ENCODE measurements around the gene NXPE3. TPM values are rescaled to one million over a fixed set of nuclear protein-coding genes. Genes with fewer than 3 reads are reported as not detected.

NXPE3 gene
- total and polyA plus RNA-seq, 12 donors, result 7.6 to 50.3 (median 33.8) TPM

DNA sequence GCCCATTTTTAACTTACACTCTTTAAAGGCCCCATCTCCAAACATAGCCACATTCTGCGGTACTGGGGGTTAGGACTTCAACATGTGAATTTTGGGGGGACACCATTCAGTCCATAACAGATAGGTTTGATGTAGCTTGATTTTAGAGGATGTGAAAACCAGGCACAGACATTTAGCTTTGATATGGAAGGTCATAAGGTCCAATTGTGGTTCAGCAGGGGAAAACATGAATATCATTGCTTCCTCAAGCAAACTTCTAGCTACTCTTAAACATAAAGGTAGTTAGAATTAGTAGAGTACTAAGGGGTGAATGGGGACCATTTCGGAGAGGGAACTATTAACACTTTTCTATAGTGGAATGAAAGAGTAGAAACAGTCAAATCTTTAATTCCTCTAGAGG, 56.7 kb downstream of the NXPE3 start:
- Histone ChIP-seq H3K4me3 (no peak overlapping the region), H3K36me3 (no peaks in the 10 kb centered on the region), H3K9me3 (no peaks in the 10 kb centered on the region), H3K27ac (no peak overlapping the region), H3K27me3 (no peaks in the 10 kb centered on the region), H3K4me1 (peaks cover 0 to 37% (median 0%) of the 10 kb centered on the region in 9 donors)
- 94 to 99% methylated on average over 2 of the region's 2 CpGs for WGBS, 2 donors
- intact Hi-C loops (cut with DNase I), result no loop called here
- TF ChIP-seq, protein P1, sequence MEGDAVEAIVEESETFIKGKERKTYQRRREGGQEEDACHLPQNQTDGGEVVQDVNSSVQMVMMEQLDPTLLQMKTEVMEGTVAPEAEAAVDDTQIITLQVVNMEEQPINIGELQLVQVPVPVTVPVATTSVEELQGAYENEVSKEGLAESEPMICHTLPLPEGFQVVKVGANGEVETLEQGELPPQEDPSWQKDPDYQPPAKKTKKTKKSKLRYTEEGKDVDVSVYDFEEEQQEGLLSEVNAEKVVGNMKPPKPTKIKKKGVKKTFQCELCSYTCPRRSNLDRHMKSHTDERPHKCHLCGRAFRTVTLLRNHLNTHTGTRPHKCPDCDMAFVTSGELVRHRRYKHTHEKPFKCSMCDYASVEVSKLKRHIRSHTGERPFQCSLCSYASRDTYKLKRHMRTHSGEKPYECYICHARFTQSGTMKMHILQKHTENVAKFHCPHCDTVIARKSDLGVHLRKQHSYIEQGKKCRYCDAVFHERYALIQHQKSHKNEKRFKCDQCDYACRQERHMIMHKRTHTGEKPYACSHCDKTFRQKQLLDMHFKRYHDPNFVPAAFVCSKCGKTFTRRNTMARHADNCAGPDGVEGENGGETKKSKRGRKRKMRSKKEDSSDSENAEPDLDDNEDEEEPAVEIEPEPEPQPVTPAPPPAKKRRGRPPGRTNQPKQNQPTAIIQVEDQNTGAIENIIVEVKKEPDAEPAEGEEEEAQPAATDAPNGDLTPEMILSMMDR (IDR thresholded peaks at IDR 0.05), result no peak
- no peak for ATAC-seq
- no peak for DNase-seq

DNA sequence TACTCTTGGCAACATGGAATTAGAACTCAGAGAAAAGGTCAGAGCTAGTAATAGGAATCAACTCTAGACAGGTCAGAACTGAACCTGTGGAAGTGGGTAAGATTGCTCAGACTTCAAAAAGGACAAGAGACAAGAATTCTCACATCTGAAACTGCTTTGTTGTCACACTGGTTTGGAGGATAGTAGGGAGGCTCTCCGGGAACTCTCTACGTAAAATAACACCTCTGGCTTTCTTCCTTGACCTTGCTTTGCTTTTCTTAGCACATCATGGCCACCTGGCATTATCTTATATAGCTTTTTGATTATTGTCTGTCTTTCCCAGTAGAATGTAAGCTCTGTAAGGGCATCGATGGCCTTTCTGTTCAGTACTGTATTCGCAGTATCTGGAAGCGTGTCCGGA, 57.1 kb downstream of the NXPE3 start:
- 95 to 96% methylated on average over 6 of the region's 6 CpGs for WGBS, 2 donors
- intact Hi-C loops (cut with DNase I), result no loop called here
- ATAC-seq (no peak), DNase-seq (no peak)
- peaks cover 0 to 36% (median 0%) of the 10 kb centered on the region in 9 donors for H3K4me1 ChIP-seq
- H3K36me3 ChIP-seq, result no peaks in the 10 kb centered on the region
- H3K4me3 ChIP-seq, result no peak overlapping the region
- TF ChIP-seq, protein P1 (IDR thresholded peaks at IDR 0.05), result no peak
- H3K27me3 ChIP-seq, result no peaks in the 10 kb centered on the region
- no peak overlapping the region for H3K27ac ChIP-seq
- no peaks in the 10 kb centered on the region for H3K9me3 ChIP-seq

DNA sequence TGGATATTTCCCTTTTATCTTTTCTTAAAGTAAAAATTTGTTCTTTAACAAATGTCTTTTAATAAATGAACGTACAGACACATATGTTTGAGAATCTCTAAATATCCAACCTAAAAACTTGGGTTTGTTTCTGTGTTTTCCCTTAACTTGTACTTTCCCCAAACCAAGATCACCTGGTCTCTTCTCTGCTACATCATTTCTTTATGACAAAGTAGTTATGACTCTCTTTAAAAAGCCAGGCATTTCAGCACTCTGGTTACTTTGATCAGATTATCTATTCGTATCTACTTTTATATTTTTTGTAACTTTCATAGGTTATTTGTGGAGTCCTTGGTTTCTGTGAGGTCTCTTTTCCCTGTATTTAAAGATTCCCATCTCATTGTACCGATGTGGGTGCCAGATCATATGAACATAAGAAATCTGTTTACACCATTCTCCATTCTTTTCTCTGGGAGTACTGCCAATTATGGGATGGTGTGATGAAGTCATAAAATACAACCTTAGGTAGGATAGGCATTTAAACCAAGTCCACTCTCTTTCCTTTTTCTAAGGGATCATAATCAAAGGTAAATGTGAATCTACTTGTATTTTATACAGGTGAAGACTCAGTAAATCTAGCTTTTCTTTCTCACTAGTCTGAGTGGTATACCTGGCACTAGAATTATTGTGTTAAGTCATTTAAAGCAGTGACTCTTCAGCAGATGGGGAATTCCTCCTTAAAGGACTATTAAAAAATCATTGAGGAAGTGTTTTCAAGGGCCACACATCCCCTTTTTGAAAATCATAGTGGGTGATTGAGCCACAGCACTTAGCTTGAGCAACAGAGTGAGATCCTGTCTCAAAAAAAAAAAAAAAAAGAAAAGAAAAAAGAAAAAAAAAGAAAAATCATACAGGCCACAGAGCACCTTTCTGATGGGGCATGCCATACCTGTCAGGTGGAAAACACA, 57.9 kb downstream of the NXPE3 start:
- Histone ChIP-seq H3K36me3 (no peaks in the 10 kb centered on the region), H3K4me1 (peaks cover 0 to 33% (median 0%) of the 10 kb centered on the region in 9 donors), H3K4me3 (no peak overlapping the region), H3K27me3 (no peaks in the 10 kb centered on the region), H3K27ac (peak overlapping the region in 1 of 10 donors; percentile 57), H3K9me3 (no peaks in the 10 kb centered on the region)
- intact Hi-C loops (cut with DNase I), result no loop called here
- no peak for DNase-seq
- WGBS, 2 donors, result 62 to 66% methylated on average over 3 of the region's 3 CpGs
- TF ChIP-seq, protein P1 (IDR thresholded peaks at IDR 0.05), result no peak
- ATAC-seq, result peak in 2 of 8 donors; percentile 46 to 50

DNA sequence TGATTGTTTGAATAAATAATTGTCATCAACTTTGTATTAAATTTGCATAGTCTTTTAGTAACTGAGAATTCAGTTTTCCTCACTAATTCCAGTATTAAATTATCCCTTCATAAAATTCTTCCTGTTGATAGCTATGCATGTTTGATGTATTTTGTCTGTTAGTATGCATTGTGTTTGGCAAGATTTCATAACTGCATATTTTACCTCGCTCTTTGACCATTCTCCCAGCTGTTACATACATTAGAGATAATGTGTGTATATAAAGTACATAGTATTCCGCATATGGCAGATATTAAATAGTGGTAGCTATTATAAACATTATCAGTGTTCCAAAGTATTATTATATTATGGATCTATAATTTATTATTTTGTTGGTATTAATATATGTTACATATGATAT, 59.7 kb downstream of the NXPE3 start:
- peaks cover 0 to 28% (median 0%) of the 10 kb centered on the region in 9 donors for H3K4me1 ChIP-seq

More for the DNA sequence above, 59.7 kb downstream of the NXPE3 start:
- ATAC-seq (no peak), DNase-seq (no peak)
- no peaks in the 10 kb centered on the region for H3K27me3 ChIP-seq
- no peak overlapping the region for H3K4me3 ChIP-seq
- H3K9me3 ChIP-seq, result peaks cover 0 to 5% (median 0%) of the 10 kb centered on the region in 11 donors
- TF ChIP-seq, protein P1 (IDR thresholded peaks at IDR 0.05), result no peak
- intact Hi-C loops (cut with DNase I), result no loop called here
- WGBS, 2 donors, result 96 to 99% methylated on average over 2 of the region's 2 CpGs
- no peaks in the 10 kb centered on the region for H3K36me3 ChIP-seq
- no peak overlapping the region for H3K27ac ChIP-seq

Data from heart right ventricle (tissue), 16 donors.